Activated naive CD8-positive, alpha-beta T cell treated with anti-CD3 and anti-CD28 coated beads, Interleukin-2, amount 50 U/mL, for 24 hours (primary cell): ENCODE data around the gene MOB2.
"Not testable (repeated sequence)": the region's sequence is repeated elsewhere in the genome, so short reads cannot be mapped to it uniquely, and the experiment has no call there.

ENCODE experiments used
- ATAC-seq: fragments of 150-1000 bp; cut with Tn5 transposase; one replicate; pipeline ENCODE4 v1.10.0; 2021
- DNase-seq: peaks from one replicate; pipeline ENCODE4 v3.0.0; 2021
- H3K27ac Mint-ChIP-seq: one replicate; pipeline ENCODE4 v1.8.0; 2021; ENCODE audit warnings: mild to moderate bottlenecking, mixed read lengths
- H3K27me3 Mint-ChIP-seq: one replicate; pipeline ENCODE4 v1.8.0; 2021; ENCODE audit warnings: mixed read lengths
- H3K36me3 Mint-ChIP-seq: one replicate; pipeline ENCODE4 v1.8.0; 2021; ENCODE audit warnings: low read depth, mixed read lengths
- H3K4me1 Mint-ChIP-seq: one replicate; pipeline ENCODE4 v1.8.0; 2021; ENCODE audit warnings: mixed read lengths
- H3K4me3 Mint-ChIP-seq: one replicate; pipeline ENCODE4 v1.8.0; 2021; ENCODE audit warnings: mild to moderate bottlenecking, moderate library complexity, mixed read lengths
- H3K9me3 Mint-ChIP-seq: one replicate; pipeline ENCODE4 v1.8.0; 2021; ENCODE audit warnings: mixed read lengths

The MOB2 gene

GRCh38 chr11:1435820-1436467, 50.6 kb downstream of the MOB2 start:
- Mint-ChIP-seq H3K4me1 (no peaks in the 10 kb centered on the region), H3K27ac (no peak overlapping the region), H3K27me3 (no peaks in the 10 kb centered on the region), H3K36me3 (no peaks in the 10 kb centered on the region), H3K4me3 (no peak overlapping the region), H3K9me3 (no peaks in the 10 kb centered on the region)
- DNase-seq: peak; percentile 6
- ATAC-seq: peak; percentile 40

GRCh38 chr11:1435479-1435819, 51.1 kb downstream of the MOB2 start:
- DNase-seq, H3K36me3 Mint-ChIP-seq, ATAC-seq, H3K27me3 Mint-ChIP-seq, H3K4me3 Mint-ChIP-seq, H3K27ac Mint-ChIP-seq, H3K9me3 Mint-ChIP-seq, H3K4me1 Mint-ChIP-seq: not testable (repeated sequence)

- Mint-ChIP-seq H3K4me3 (no peak overlapping the region), H3K36me3 (no peaks in the 10 kb centered on the region), H3K4me1 (no peaks in the 10 kb centered on the region), H3K9me3 (no peaks in the 10 kb centered on the region), H3K27me3 (no peaks in the 10 kb centered on the region), H3K27ac (no peak overlapping the region)
- no peak for ATAC-seq
- DNase-seq: no peak
Measured at GRCh38 chr11:1433977-1434640, 52.5 kb downstream of the MOB2 start.

GRCh38 chr11:1433568-1433967, 53.0 kb downstream of the MOB2 start:
- no peak for DNase-seq
- Mint-ChIP-seq H3K36me3 (no peaks in the 10 kb centered on the region), H3K9me3 (no peaks in the 10 kb centered on the region), H3K27me3 (no peaks in the 10 kb centered on the region), H3K4me1 (no peaks in the 10 kb centered on the region), H3K27ac (no peak overlapping the region), H3K4me3 (no peak overlapping the region)
- no peak for ATAC-seq

- no peaks in the 10 kb centered on the region for H3K27me3 Mint-ChIP-seq
- no peak overlapping the region for H3K27ac Mint-ChIP-seq
- no peak for DNase-seq
- ATAC-seq: no peak
- H3K36me3 Mint-ChIP-seq: no peaks in the 10 kb centered on the region
- H3K4me3 Mint-ChIP-seq: no peak overlapping the region
- no peaks in the 10 kb centered on the region for H3K9me3 Mint-ChIP-seq
- no peaks in the 10 kb centered on the region for H3K4me1 Mint-ChIP-seq
Measured at GRCh38 chr11:1428762-1429316, 57.7 kb downstream of the MOB2 start.

GRCh38 chr11:1425439-1425838, 61.1 kb downstream of the MOB2 start:
- Mint-ChIP-seq H3K27ac (no peak overlapping the region), H3K27me3 (no peaks in the 10 kb centered on the region)

GRCh38 chr11:1425006-1425405, 61.6 kb downstream of the MOB2 start:
- ATAC-seq: no peak
- Mint-ChIP-seq H3K4me1 (no peaks in the 10 kb centered on the region), H3K4me3 (no peak overlapping the region), H3K36me3 (no peaks in the 10 kb centered on the region), H3K9me3 (no peaks in the 10 kb centered on the region), H3K27ac (no peak overlapping the region), H3K27me3 (no peaks in the 10 kb centered on the region)
- no peak for DNase-seq

More at GRCh38 chr11:1425439-1425838, 61.1 kb downstream of the MOB2 start:
- ATAC-seq: no peak
- H3K36me3 Mint-ChIP-seq: no peaks in the 10 kb centered on the region
- no peak for DNase-seq
- H3K4me1 Mint-ChIP-seq: no peaks in the 10 kb centered on the region
- H3K9me3 Mint-ChIP-seq: no peaks in the 10 kb centered on the region
- H3K4me3 Mint-ChIP-seq: no peak overlapping the region

- DNase-seq, H3K9me3 Mint-ChIP-seq, H3K4me3 Mint-ChIP-seq, H3K27me3 Mint-ChIP-seq, H3K36me3 Mint-ChIP-seq, H3K4me1 Mint-ChIP-seq, H3K27ac Mint-ChIP-seq, ATAC-seq: not testable (repeated sequence)
Measured at GRCh38 chr11:1423406-1423805, 63.2 kb downstream of the MOB2 start.

- H3K36me3 Mint-ChIP-seq: peaks cover 3% of the 10 kb centered on the region
- peaks cover 4% of the 10 kb centered on the region for H3K9me3 Mint-ChIP-seq
- DNase-seq (no peak), ATAC-seq (no peak)
- H3K4me3 Mint-ChIP-seq: no peak overlapping the region
- H3K27me3 Mint-ChIP-seq: no peaks in the 10 kb centered on the region
- no peak overlapping the region for H3K27ac Mint-ChIP-seq
- no peaks in the 10 kb centered on the region for H3K4me1 Mint-ChIP-seq
Measured at GRCh38 chr11:1422981-1423380, 63.6 kb downstream of the MOB2 start.

GRCh38 chr11:1422481-1422880, 64.1 kb downstream of the MOB2 start:
- Mint-ChIP-seq H3K27ac (no peak overlapping the region), H3K9me3 (peaks cover 4% of the 10 kb centered on the region), H3K36me3 (peaks cover 3% of the 10 kb centered on the region), H3K4me1 (no peaks in the 10 kb centered on the region), H3K4me3 (no peak overlapping the region), H3K27me3 (no peaks in the 10 kb centered on the region)
- no peak for ATAC-seq
- DNase-seq: no peak

- H3K27ac Mint-ChIP-seq: no peak overlapping the region
- no peak overlapping the region for H3K4me3 Mint-ChIP-seq
- DNase-seq: no peak
- peaks cover 4% of the 10 kb centered on the region for H3K36me3 Mint-ChIP-seq
- no peaks in the 10 kb centered on the region for H3K27me3 Mint-ChIP-seq
- peaks cover 4% of the 10 kb centered on the region for H3K9me3 Mint-ChIP-seq
- no peaks in the 10 kb centered on the region for H3K4me1 Mint-ChIP-seq
- ATAC-seq: no peak
Measured at GRCh38 chr11:1421291-1421690, 65.3 kb downstream of the MOB2 start.

GRCh38 chr11:1419811-1420210, 66.8 kb downstream of the MOB2 start:
- peaks cover 4% of the 10 kb centered on the region for H3K36me3 Mint-ChIP-seq
- H3K27ac Mint-ChIP-seq: no peak overlapping the region
- H3K4me3 Mint-ChIP-seq: no peak overlapping the region
- peaks cover 4% of the 10 kb centered on the region for H3K9me3 Mint-ChIP-seq
- H3K27me3 Mint-ChIP-seq: no peaks in the 10 kb centered on the region
- ATAC-seq (no peak), DNase-seq (no peak)
- H3K4me1 Mint-ChIP-seq: no peaks in the 10 kb centered on the region
